GM12873 (cell line): ENCODE measurements around the gene SSTR5.

Experiments used
- TF ChIP-seq, protein P1 (sequence below): IDR thresholded peaks from 2 replicates; pipeline ENCODE4 v1.5.1; 2012; ENCODE audit warnings: low read depth, mild to moderate bottlenecking, moderate library complexity, low read length, control low read depth; ENCODE audit not compliant: insufficient read depth; ENCODE audit errors: missing control alignments

Gene SSTR5

DNA sequence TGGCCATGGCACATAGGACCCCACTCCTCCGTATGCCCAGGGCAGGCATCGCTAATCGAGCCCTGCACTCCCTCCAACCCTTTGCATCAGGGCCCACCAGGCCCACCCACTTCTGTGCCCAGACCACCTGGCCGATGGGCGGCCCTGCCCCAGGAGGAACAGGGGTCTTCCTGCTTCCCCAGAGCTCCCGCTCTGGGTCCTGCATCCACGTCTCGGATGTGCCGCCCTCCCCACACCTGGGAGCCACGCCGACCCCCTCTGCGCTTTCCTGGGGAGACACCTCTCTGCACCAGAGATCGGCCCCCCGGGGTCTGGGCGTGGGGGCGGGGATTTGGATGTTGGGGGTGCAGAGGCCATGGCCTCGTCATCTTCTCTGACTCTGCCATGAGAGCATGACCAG, 21.1 kb upstream of the SSTR5 start:
- TF ChIP-seq, protein P1, sequence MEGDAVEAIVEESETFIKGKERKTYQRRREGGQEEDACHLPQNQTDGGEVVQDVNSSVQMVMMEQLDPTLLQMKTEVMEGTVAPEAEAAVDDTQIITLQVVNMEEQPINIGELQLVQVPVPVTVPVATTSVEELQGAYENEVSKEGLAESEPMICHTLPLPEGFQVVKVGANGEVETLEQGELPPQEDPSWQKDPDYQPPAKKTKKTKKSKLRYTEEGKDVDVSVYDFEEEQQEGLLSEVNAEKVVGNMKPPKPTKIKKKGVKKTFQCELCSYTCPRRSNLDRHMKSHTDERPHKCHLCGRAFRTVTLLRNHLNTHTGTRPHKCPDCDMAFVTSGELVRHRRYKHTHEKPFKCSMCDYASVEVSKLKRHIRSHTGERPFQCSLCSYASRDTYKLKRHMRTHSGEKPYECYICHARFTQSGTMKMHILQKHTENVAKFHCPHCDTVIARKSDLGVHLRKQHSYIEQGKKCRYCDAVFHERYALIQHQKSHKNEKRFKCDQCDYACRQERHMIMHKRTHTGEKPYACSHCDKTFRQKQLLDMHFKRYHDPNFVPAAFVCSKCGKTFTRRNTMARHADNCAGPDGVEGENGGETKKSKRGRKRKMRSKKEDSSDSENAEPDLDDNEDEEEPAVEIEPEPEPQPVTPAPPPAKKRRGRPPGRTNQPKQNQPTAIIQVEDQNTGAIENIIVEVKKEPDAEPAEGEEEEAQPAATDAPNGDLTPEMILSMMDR, result no peak

DNA sequence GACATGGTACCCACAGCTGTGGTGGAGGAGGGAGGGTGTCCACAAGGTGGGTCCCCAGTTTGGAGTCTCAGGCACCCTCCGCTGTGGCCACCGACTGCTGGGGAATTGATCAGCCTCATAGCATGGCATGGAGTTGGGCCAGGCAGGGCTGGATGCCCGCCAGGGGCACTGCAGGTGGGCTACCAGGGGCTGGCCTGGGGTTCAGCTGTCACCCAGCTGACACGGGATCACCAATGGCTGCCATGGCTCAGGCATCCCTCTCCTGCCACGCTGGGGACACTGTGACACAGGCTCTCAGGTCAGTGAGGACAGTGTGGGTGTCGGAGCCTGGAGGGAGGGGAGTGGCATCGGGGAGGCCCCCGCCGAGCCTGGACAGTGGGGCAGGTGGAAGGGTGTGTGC, 19.8 kb upstream of the SSTR5 start:
- TF ChIP-seq, protein P1, result no peak

DNA sequence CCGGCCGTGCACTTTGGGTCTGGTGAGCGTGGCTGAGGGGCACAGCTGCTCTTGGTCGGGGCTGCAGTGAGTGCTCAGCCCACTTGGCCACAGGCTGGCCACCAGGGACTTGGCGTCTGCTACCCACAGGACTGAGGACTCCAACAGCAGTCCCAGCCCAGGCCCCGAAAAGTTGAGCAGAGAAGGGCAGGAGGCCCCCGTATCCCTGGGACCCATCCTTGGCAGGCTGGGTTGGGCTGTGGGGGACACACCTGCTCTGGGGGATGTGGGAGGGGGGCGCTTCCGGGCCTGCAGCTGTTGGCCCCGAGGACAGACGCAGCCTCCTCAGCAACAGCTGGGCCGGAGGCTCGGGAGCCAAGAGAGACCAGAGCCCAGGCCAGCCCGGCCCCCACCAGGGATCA, 19.4 kb upstream of the SSTR5 start:
- TF ChIP-seq, protein P1, result no peak

DNA sequence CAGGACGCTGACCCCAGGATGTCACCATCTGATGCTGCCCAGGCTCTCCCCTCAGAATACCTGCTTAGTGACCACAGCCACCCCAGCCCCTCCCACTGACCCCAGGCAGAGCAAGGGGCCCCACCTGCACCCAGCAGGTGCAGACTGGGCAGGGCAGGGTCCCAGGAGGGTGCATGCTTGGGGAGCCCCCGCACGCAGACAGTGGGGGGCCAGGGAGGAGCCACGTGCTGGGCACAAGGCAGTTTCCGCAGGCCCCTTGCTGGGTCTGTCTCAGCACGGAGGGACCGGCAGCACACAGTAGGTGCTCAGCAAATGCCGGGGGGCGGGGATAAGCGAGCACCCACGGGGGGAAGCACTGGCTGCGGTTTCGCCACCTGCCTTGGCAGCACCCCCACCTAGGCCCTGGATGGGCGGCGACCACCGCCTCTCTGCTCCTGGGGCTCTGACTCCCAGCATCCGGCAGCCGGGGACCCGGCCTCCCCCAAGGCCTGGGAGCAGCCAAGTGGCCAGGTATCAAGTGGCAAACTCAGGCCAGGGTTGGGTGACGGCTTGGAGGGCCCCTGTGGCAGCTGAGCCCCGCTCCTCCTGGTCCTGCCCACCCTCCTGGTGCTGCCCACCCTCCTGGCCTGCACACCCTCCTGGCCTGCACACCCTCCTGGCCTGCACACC, 18.7 kb upstream of the SSTR5 start:
- TF ChIP-seq, protein P1, result no peak

DNA sequence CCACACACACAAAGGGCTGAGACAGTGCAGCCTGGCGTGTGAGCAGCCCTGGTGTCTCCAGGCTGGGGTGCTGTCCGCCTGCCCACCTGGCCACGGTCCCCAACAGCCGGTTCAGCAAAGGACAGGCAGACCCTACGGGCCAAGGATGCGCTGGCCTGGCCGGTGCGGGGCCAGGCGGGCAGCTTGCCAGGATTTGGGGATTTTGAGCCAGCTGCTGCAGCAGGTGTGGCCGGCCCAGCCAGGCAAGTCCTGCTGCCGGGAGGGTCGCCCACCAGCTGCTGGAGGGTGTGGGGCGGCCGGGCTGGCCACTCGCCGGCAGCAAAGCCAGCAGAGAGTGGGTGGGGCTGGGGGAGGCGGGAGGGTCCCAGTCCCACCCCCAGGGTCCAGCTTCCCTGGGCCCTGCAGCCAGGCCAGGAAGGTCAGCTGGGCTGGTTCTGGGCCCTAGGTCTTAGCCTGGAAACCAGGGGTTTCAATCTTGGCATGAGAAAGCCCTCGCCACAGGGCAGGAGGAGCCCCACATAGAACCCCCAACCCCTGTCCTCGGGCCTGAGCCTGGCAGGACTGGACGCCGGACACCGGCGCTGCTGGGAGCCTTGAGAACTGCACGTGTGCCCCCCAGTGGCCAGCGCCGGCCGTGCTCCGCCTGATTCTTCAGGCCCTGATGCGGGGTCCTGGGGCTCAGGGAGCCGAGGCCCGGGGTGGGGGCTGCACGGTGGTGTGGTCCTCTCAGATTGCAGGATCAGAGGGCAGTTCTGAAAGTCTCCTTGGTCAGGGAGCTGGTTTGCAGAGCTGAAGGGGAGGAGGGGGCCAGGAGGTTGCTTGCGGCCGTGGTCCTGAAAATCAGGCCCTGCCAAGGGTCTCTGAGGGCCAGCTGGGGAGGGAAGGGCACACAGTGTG, 17.6 kb upstream of the SSTR5 start:
- TF ChIP-seq, protein P1, result peak; percentile 67

DNA sequence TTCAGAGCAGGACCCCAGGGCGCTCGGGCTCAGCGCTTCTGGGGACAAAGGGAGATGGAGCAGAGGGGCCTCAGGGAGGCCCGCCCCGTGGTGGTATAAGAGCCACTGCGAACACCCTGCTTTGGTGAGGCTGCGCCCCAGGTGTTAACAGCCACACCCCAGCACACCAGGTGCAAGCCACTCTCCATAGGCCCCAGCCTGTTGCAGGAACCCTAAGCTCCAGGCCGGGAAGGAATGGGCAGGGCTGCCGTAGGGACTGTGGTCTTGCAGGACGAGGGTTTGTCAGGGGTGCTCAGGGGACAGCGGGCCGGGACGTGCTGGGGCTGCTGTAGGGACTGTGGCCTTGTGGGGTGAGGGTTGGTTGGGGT, 17.0 kb upstream of the SSTR5 start:
- TF ChIP-seq, protein P1, result no peak

DNA sequence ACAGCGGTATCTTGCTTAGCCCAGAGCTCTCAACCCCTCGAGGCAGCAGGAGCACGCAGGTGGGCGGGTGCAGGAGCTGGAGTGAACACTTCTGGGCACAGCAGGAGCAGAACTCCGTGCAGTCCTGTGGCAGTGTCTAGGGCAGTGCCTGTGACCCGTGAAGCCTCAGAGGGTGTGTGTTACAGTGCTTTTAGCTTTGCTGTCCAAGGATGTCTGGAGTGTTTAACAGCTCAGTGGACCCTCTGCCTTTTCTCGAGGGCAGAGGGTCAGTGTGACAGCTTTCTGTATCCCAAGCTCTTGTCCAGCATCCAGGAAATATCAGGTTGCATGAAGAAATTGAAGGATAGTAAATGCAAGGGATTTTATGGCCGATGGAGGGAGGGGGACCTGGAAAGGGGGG, 16.4 kb upstream of the SSTR5 start:
- TF ChIP-seq, protein P1, result no peak
